Activated CD8-positive, alpha-beta memory T cell treated with anti-CD3 and anti-CD28 coated beads, Interleukin-2, amount 50 U/mL, for 4 hours (primary cell): ENCODE measurements around the gene CYRIA.

Experiments
- DNase-seq: peaks from one replicate; pipeline ENCODE4 v3.0.0-alpha.2; 2020

CYRIA gene

DNA sequence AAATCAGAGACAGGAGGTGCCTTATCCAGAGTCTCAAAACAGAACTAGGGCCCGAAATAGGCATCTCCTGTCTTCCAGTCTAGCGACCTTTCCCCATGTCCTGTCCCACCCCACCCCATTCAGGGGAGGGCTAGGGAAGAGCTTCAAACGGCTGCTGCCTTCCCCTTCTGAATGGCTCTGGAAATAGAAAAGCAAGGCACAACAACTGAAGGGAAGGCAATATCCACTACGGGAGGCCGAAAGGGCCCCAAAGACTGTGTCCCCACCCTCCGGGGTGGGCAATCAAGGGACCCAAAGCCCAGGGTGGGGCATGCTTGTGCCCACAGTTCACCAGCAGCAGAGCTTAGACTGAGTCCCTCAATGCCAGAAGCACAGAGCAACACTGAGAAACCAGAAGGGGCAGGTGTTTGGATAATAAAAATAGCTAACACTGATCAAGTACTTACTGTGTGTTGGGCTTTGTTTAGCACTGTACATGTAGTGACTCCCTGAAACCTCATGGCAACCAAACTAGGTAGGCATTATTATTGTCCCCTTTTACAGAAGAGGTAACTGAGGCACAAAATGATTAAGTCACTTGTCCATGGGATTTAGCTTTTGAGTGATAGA, 38.5 kb downstream of the CYRIA start:
- no peak for DNase-seq

DNA sequence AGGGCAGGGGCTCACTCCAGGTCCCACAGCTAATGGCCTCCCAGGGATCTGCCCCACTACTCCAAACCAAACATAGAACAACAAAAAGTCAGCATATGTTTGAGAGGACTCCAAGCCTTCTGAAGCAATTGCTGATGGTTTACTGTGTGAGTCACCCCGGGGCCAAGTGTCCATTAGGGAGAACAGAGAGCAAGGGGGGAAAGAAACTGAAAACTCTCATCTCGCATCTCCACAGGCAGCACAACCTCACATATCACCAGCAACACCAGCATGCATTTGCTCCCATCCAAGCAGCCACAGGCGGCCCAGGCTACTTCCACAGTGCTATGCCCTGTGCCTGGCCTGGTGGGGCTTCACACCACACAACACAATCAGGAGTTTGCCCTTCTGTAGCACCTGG, 39.1 kb downstream of the CYRIA start:
- DNase-seq: no peak

DNA sequence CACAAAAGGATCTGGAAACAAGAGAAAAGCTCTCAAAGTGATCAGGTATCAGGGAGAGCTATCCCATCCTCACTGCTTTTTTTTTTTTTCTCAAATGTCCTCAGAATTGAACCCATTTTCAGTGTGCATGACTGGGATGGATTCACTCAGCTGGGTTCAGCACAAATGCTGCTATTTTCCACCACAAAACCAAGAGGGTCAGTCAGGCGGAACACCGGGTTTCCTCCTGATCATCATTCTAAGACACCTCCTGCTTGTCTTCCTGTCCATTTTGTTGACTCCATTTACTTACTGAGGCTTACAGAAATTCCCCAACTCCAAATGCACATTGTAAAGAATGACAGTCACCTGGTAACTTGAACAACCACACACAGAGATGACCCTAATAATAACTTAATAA, 39.9 kb downstream of the CYRIA start:
- DNase-seq: no peak

DNA sequence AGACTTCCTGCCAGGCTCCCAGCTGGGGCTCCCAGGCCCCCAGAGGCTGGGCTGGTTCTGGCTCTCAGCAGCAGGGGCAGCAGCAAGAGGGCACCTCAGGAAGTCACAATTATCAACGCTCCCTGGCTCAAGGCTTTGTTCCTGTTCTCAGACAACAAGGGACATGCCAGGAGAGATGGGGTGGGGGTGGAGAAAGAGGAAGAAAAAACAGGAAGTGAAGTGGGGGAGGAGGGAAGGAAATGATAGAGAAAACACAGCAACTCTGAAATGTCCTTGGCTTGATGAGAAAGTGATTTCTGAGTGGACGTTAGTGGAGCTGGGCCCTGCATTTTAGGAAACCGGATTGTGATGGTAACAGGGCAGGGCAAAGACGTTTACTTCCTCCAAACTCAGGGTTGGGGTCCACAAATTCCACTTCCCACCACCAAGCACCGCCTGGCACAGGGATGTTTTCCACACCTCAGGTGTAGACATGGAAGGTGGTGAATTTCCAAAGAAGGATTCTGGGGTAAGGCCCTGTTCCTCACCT, 40.4 kb downstream of the CYRIA start:
- DNase-seq: no peak

DNA sequence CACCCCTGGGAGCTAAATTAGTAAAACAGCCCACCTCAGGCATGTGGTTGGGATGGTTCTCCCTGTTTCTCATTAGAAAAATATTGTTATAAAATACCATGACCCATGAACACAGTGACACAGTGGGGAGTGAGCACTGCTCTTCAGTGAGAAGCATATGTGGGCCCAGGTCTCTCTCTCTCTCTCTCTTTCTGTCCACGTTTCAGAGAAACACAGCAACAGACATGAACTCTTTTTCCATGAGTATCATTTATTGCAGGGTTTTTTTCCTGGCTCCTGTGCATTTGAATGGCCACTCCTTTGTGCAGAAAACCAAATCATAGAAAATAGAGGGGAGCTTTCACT, 41.2 kb downstream of the CYRIA start:
- no peak for DNase-seq

DNA sequence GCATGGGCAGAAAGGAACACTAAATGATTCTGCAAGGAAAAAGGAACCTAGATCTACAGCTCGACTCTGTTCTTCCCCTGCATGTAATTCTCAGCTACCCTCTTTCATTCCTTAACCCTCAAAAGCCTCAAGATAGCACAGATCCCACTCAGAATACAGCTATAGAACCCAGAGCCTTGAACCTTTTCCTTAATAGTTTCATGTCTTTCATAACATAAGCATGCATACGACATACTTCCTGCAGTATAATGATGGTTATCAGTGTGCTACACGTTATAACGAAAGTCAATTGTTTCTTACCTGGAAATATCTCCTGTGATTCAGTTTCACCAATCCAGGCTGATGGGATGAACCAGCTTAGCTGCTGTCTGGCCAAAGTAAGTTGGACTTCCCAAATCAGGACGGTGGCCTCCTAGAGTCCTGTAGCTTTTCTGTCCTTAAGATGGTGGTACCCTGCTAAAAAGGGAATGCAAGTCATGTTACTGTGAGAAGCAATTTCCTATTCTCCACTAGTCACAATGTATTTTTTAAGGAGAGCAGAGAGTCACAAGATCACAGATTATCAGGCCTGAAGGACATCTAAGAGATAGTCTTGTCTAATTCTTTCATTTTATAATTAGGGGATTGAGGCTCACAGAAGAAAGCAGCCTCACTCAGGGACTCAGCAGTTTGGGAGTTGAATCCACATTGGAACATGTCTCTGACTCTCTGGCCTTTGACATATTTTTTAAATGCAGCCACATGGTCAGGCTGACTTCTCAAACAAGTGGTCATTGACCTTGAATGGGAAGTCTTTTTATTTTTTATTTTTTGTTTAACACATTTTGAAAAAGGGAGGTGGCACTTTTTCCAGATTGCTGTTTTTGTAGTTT, 41.8 kb downstream of the CYRIA start:
- DNase-seq: no peak

DNA sequence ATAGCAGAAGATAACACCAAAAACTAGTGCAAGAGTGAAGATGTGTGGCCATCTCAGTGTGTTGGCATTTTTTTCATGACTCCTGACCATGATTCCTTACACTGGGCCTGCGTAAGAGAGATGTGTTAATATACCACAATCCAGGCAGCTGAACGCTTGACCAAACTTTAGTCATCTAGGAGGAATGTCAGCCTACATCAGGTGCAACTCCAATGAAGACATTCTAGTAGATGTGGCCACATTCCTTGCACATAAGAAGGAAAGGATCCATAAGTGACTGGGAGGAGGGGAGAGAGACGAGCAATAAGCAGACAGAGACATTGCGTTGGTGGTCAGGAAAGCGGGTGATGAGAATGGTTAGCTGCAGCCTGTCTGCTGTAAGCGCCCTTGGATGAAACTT, 42.6 kb downstream of the CYRIA start:
- no peak for DNase-seq

DNA sequence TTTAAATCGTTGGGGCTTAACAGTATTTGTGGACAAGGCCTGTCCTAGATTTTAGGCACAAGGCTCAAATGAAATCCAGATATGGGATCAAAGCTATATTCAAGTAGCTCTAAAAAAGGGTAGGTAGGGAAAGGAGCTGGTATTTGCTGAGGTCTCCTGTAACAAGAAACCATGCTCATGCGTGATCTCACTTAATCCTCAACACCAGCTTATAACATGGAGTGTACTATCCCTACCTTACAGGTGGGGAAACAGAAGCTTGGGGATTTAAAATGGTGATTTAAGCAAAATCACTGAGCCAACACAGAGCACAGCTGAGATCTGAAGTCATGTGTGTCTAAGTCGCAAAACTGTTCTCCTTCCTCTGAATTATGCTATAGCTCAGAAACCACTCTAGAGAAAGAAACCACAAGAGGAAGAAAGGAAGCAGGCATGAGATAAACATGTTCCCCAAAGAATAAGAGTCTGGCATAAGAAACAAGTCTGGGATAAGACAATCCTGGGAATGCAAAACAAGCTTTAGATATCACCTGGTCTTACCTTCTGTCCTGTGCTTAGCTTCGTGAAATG, 43.1 kb downstream of the CYRIA start:
- DNase-seq: no peak

DNA sequence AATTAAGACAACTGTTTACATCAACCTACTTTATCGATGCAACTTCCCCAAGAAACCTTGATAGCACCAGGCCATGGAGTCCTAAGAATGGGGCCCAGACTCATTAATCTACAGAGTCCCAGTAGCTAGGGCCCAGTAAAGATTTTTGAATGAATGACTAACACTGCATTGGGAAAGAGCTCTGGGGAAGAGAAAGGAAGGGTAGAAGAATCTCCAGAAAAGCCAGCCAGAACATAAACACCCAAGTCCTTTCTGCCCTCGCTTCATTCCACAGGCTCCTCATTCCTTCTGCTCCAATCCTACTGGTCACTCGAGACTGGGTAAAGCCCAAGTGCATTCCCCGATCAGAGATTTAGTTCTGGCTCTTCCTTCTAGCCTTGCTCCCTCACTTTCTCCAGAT, 44.3 kb downstream of the CYRIA start:
- DNase-seq: no peak

DNA sequence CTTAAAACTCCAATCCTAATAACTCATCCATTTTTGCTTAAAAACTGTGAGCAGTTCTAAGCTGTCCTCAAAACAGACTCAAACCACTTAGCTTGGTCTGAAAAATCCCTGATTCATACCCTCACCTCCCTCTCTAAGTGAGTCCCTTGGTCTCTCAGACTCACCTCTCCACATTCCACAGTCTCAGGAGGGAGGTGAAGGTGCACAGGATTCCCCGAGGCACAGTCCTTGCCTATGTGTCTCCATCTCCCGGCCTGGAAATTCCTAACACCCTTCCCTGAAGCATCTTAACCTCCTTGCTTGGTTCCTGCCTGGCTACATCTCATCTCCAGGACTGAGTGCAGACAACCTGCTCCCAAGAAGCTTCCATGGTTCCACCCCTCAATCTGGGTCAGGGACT, 45.0 kb downstream of the CYRIA start:
- no peak for DNase-seq

DNA sequence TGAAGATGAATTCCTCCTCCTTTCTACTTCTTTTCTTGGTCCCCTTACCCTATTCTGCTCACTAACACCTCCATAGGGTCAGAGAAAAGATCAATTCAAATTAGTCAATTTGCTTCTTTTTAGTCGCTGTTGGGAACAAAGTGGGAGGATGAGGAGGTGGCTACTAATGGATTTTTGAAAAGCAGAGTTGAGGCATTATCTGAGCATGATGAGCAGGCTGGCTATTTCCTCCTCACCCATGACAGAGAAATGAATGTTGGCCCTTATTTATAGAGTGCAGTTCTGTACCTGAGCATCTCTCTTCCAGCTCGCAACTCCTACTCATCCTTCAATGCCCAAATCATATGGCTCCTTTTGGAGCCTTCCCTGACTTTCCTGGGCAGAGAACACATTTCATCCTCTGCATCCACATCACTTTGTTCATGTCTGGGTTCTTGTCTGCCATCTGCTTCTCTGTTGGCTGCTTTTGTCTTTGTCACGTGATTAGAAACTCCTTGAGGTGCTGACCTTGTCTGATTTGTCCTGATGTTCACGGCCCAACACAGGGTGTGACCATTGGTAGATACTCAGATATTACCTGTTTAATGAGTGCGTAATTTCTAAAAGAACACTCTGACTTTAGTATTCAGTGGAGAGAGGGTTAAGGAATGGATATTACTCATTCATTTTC, 45.9 kb downstream of the CYRIA start:
- DNase-seq: no peak

DNA sequence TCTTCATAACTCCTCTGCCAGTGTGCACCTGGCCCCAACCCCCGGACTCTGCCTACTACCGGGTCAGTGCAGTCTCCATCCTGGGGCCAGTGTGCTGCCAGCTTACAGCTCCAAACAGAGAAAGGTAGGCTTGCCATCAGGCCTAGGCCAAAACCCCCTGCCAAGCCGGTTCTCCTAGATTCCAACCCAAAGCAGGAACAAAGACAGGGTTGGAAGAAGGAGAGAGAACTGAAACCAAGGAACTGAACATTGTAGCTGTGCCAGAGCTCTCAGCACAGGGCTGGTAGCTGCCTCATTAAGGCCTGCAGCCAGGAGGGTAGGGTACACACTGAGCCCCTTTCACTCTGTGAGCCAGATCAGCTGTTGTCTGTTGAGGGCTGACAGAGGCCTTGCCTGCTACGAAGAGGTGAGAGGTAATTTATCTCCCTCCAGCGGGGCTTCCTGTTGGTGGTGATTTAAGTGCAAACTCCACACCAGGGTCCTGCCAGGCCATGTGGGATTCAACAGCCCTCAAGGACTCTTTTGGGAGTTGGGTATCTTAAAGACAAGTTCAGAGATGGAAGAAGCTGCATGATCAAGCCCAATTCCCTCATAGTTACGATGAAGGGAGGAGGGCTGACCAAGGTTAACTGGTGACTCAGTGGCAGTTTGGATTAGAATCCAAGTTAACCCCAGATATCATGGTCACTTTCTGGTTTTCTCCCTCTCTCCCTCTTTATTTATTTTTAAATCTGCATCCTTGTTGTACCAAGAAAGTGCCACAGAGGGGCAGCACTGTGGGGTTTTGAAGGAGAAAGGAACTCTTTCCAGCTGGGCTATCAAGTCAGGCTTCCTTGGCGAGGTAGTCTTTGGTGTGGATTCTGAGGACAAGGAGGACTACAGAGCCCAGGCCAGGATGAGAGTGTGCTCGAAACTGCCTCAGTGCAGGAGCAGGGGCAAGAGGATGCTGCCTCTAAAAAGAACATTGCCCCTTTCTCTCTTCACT, 48.1 kb downstream of the CYRIA start:
- DNase-seq: no peak
